GM12891 (cell line): ENCODE data around the gene RNF157.

ENCODE experiments used
- PAX5 ChIP-seq: IDR thresholded peaks from 2 replicates; pipeline ENCODE4 v1.6.1; 2011; ENCODE audit warnings: low read length, moderate library complexity, mild to moderate bottlenecking; ENCODE audit not compliant: insufficient read depth, severe bottlenecking
- POLR2A ChIP-seq: IDR thresholded peaks from 2 replicates; pipeline ENCODE4 v1.6.1; 2011; ENCODE audit warnings: low read depth, low read length, control low read depth
- POLR2AphosphoS5 ChIP-seq: IDR thresholded peaks from 2 replicates; pipeline ENCODE4 v1.6.1; 2011; ENCODE audit warnings: low read depth, low read length, control low read depth
- POU2F2 ChIP-seq: IDR thresholded peaks from 2 replicates; pipeline ENCODE4 v1.6.1; 2011; ENCODE audit warnings: low read depth, mild to moderate bottlenecking, control low read depth, low read length, moderate library complexity
- SPI1 ChIP-seq: IDR thresholded peaks from 2 replicates; pipeline ENCODE4 v1.6.1; 2011; ENCODE audit warnings: low read depth, low read length, control low read depth
- TAF1 ChIP-seq: IDR thresholded peaks from 2 replicates; pipeline ENCODE4 v1.6.1; 2011; ENCODE audit warnings: low read depth, low read length, control low read depth

DNA sequence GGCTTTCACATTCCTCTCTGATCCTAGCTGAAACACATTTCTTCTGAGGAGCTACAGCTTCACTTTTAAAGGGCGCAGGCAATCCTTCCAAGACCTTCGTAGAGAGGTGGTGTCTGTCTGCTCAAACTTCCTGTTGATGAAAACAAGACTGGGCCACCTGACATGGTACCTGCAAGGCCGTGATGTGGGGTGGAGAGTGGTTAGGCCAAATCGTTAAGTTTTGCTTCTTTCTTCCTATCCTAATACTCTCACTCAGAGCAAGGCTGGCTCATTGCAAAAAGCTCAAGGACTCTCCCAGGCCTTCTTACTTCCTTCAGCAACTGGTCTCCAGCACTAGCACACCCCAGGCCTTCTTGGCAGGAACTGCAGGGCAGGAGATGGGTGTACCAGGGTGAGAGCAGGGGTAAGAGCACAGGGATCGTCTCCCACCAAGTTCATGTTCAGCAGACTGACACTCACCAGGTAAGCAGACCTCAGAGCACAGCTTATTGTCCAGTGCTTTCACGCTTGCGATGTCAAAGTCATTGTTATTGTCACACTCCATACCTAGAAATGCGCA is 88.3 kb downstream of the RNF157 start:
- TF ChIP-seq POLR2AphosphoS5: no peak
- no peak for TF ChIP-seq POLR2A
- TF ChIP-seq PAX5: no peak
- TF ChIP-seq TAF1: no peak
- no peak for TF ChIP-seq SPI1
- TF ChIP-seq POU2F2: no peak
